WTC11 (cell line): Measurements from ENCODE around the gene B4GALT2. TPM values are rescaled to one million over a fixed set of nuclear protein-coding genes. Genes with fewer than 3 reads are reported as not detected.

Experiments
- ATAC-seq: fragments of 200-7000 bp; cut with Tn5 transposase; 2 replicates; pipeline ENCODE4 v1.10.0; 2021; ENCODE audit warnings: mild to moderate bottlenecking, moderate library complexity
- CTCF ChIA-PET: fragments of 300-600 bp; sonication (Branson Sonifier 250); formaldehyde crosslinking; loops from one replicate; lab custom pipeline; 2021; ENCODE audit warnings: antibody characterized with exemption; lab: Charles Lee
- POLR2A ChIA-PET: fragments of 350-600 bp; sonication (Branson Sonifier 250); formaldehyde crosslinking; loops from one replicate; lab custom pipeline; 2021; ENCODE audit warnings: antibody characterized with exemption; lab: Charles Lee
- DNase-seq: peaks from one replicate; pipeline ENCODE4 v3.0.0; 2021; ENCODE audit warnings: low spot score
- H3K27ac Mint-ChIP-seq: 2 replicates; pipeline ENCODE4 v1.8.0; 2021; ENCODE audit warnings: mixed read lengths
- H3K27me3 Mint-ChIP-seq: 2 replicates; pipeline ENCODE4 v1.8.0; 2021; ENCODE audit warnings: low read depth, mild to moderate bottlenecking, moderate library complexity, mixed read lengths
- H3K36me3 Mint-ChIP-seq: 2 replicates; pipeline ENCODE4 v1.8.0; 2021; ENCODE audit warnings: mixed read lengths
- H3K4me1 Mint-ChIP-seq: 2 replicates; pipeline ENCODE4 v1.8.0; 2022; ENCODE audit warnings: mixed read lengths
- H3K4me3 Mint-ChIP-seq: 2 replicates; pipeline ENCODE4 v1.8.0; 2021; ENCODE audit warnings: mild to moderate bottlenecking, moderate library complexity, mixed read lengths
- H3K9me3 Mint-ChIP-seq: 2 replicates; pipeline ENCODE4 v1.8.0; 2021; ENCODE audit warnings: mixed read lengths
- ATF1 ChIP-seq: sonication (generic); formaldehyde crosslinking; IDR thresholded peaks from 2 replicates; pipeline ENCODE4 v1.8.1; 2023; ENCODE audit warnings: mild to moderate bottlenecking, moderate library complexity, missing genetic modification reagents
- CREB1 ChIP-seq: sonication (generic); formaldehyde crosslinking; IDR thresholded peaks from 2 replicates; pipeline ENCODE4 v1.8.0; 2023; ENCODE audit warnings: mild to moderate bottlenecking, missing genetic modification reagents
- E2F1 ChIP-seq: sonication (generic); formaldehyde crosslinking; IDR thresholded peaks from 2 replicates; pipeline ENCODE4 v1.8.0; 2022; ENCODE audit warnings: mild to moderate bottlenecking, missing genetic modification reagents
- ERG ChIP-seq: fragments of 250-450 bp; sonication (Bioruptor Pico); IDR thresholded peaks from 2 replicates; pipeline ENCODE4 v1.8.0; 2021; ENCODE audit warnings: mild to moderate bottlenecking
- FOXP4 ChIP-seq: sonication (generic); formaldehyde crosslinking; IDR thresholded peaks from 2 replicates; pipeline ENCODE4 v1.8.0; 2022; ENCODE audit warnings: mild to moderate bottlenecking, missing genetic modification reagents
- GABPB1 ChIP-seq: sonication (generic); formaldehyde crosslinking; IDR thresholded peaks from 2 replicates; pipeline ENCODE4 v1.8.1; 2023; ENCODE audit warnings: mild to moderate bottlenecking, missing genetic modification reagents
- JAZF1 ChIP-seq: fragments of 250-450 bp; sonication (Bioruptor Pico); IDR thresholded peaks from 2 replicates; pipeline ENCODE4 v1.9.0; 2021; ENCODE audit warnings: moderate library complexity, mild to moderate bottlenecking, inconsistent platforms
- KAT7 ChIP-seq: sonication (generic); formaldehyde crosslinking; IDR thresholded peaks from 2 replicates; pipeline ENCODE4 v1.8.1; 2023; ENCODE audit warnings: missing genetic modification reagents, mild to moderate bottlenecking, borderline replicate concordance
- MYBL2 ChIP-seq: sonication (generic); formaldehyde crosslinking; IDR thresholded peaks from 2 replicates; pipeline ENCODE4 v1.8.1; 2023; ENCODE audit warnings: mild to moderate bottlenecking, moderate library complexity, missing genetic modification reagents
- PREB ChIP-seq: sonication (generic); formaldehyde crosslinking; IDR thresholded peaks from 2 replicates; pipeline ENCODE4 v1.8.1; 2022; ENCODE audit warnings: mild to moderate bottlenecking, missing genetic modification reagents, moderate library complexity, borderline replicate concordance
- SOX15 ChIP-seq: fragments of 250-450 bp; sonication (Bioruptor Pico); IDR thresholded peaks from 2 replicates; pipeline ENCODE4 v1.9.0; 2021; ENCODE audit warnings: mild to moderate bottlenecking
- USF2 ChIP-seq: sonication (generic); formaldehyde crosslinking; IDR thresholded peaks from 2 replicates; pipeline ENCODE4 v1.8.1; 2023; ENCODE audit warnings: mild to moderate bottlenecking, missing genetic modification reagents, moderate library complexity
- ZMAT4 ChIP-seq: fragments of 250-450 bp; sonication (Bioruptor Pico); IDR thresholded peaks from 2 replicates; pipeline ENCODE4 v1.9.0; 2021; ENCODE audit warnings: mild to moderate bottlenecking
- ZNF138 ChIP-seq: sonication (generic); formaldehyde crosslinking; conservative IDR thresholded peaks from 2 replicates; pipeline ENCODE4 v1.8.1; 2022; ENCODE audit warnings: mild to moderate bottlenecking, moderate library complexity, missing genetic modification reagents
- ZNF532 ChIP-seq: fragments of 250-450 bp; sonication (Bioruptor Pico); IDR thresholded peaks from 2 replicates; pipeline ENCODE4 v1.9.0; 2021; ENCODE audit warnings: mild to moderate bottlenecking, borderline replicate concordance
- ZNF671 ChIP-seq: fragments of 250-450 bp; sonication (Bioruptor Pico); IDR thresholded peaks from 2 replicates; pipeline ENCODE4 v1.8.0; 2021; ENCODE audit warnings: mild to moderate bottlenecking
- total RNA-seq: library from RNA; stranded (reverse); gene quantifications from 3 replicates; pipeline ENCODE4 v1.2.3, GENCODE V29; 2021

Gene B4GALT2
- total RNA-seq, 1 experiment from 2014 or later: 66.7 TPM

- Mint-ChIP-seq H3K27ac (no peak overlapping the region), H3K9me3 (no peaks in the 10 kb centered on the region), H3K4me3 (no peak overlapping the region), H3K4me1 (peaks cover 18% of the 10 kb centered on the region), H3K36me3 (peaks cover 9% of the 10 kb centered on the region), H3K27me3 (peaks cover 13% of the 10 kb centered on the region)
- no peak for ATAC-seq
- DNase-seq: no peak
- CTCF ChIA-PET: interaction anchor here (3.8 kb wide), 1 partner anchor 39 kb away, joined by 16 read pairs; no protein-coding TSS in a partner anchor
- POLR2A ChIA-PET: no interaction called here
- TF ChIP-seq PREB (CRISPR knock-in tag) (no peak), ZMAT4 (CRISPR knock-in tag) (no peak), FOXP4 (CRISPR knock-in tag) (no peak), SOX15 (CRISPR knock-in tag) (no peak), KAT7 (CRISPR knock-in tag) (no peak), ERG (CRISPR knock-in tag) (no peak), ZNF138 (CRISPR knock-in tag) (no peak), ATF1 (CRISPR knock-in tag) (no peak), GABPB1 (no peak), E2F1 (CRISPR knock-in tag) (no peak), JAZF1 (no peak), ZNF532 (CRISPR knock-in tag) (no peak), ZNF671 (no peak), USF2 (no peak), MYBL2 (CRISPR knock-in tag) (no peak), CREB1 (CRISPR knock-in tag) (no peak)
- TF ChIP-seq, all 79 proteins: peak for 0
These were observed 18.4 kb downstream of the B4GALT2 start for GRCh38 chr1:43997295-43997999.
